HepG2 (cell line): Measurements from ENCODE around the gene P3R3URF.

Source experiments
- PCBP1 ChIP-seq: fragments of 200-400 bp; formaldehyde crosslinking; IDR thresholded peaks from 2 replicates; pipeline ENCODE4 v1.6.1; 2017; ENCODE audit warnings: mild to moderate bottlenecking, low read depth, low read length, borderline replicate concordance
- RARA ChIP-seq: IDR thresholded peaks from 2 replicates; pipeline ENCODE4 v1.6.1; 2016; ENCODE audit warnings: missing genetic modification reagents, missing compliant biosample characterization
- RXRA ChIP-seq: sonication (generic); formaldehyde crosslinking; IDR thresholded peaks from 2 replicates; pipeline ENCODE4 v1.5.1; 2020; ENCODE audit warnings: missing genetic modification reagents
- ZNF138 ChIP-seq: sonication (generic); formaldehyde crosslinking; IDR thresholded peaks from 2 replicates; pipeline ENCODE4 v1.5.0; 2020; ENCODE audit warnings: mild to moderate bottlenecking, low read depth, missing genetic modification reagents
- ZNF274 ChIP-seq: sonication (generic); formaldehyde crosslinking; IDR thresholded peaks from 2 replicates; pipeline ENCODE4 v1.5.1; 2020; ENCODE audit warnings: mild to moderate bottlenecking, missing genetic modification reagents
- ZNF558 ChIP-seq: sonication (generic); formaldehyde crosslinking; IDR thresholded peaks from 2 replicates; pipeline ENCODE4 v1.9.0; 2022; ENCODE audit warnings: mild to moderate bottlenecking, missing genetic modification reagents, borderline replicate concordance
- ZNF577 ChIP-seq: sonication (generic); formaldehyde crosslinking; IDR thresholded peaks from 2 replicates; pipeline ENCODE4 v1.4.0; 2020; ENCODE audit warnings: mild to moderate bottlenecking, low read depth, missing genetic modification reagents, borderline replicate concordance
- TF ChIP-seq, protein P1 (sequence below): sonication (generic); formaldehyde crosslinking; IDR thresholded peaks from 2 replicates; pipeline ENCODE4 v1.9.0; 2021; ENCODE audit warnings: mild to moderate bottlenecking, missing genetic modification reagents

DNA sequence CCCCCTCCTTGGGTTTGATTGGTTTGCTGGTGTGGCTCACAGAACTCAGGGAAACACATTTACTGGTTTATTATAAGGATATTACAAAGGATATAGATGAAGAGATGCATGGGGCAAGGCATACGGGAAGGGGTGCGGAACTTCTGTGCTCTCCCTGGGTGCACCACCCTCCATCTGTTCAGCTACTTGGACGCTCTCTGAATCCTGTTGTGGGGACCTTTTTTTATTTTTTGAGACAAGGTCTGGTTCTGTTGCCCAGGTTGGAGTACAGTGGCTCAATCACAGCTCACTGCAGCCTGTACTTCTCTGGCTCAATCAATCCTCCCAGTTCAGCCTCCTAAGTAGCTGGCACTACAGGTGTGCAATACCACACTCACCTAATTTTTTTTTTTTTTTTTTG is 34.3 kb upstream of the P3R3URF start:
- TF ChIP-seq PCBP1 (no peak), ZNF274 (CRISPR knock-in tag) (no peak), ZNF577 (CRISPR knock-in tag) (no peak), RXRA (no peak), RARA (CRISPR knock-in tag) (no peak), ZNF558 (CRISPR knock-in tag) (no peak), ZNF138 (CRISPR knock-in tag) (no peak)
- TF ChIP-seq, protein P1, sequence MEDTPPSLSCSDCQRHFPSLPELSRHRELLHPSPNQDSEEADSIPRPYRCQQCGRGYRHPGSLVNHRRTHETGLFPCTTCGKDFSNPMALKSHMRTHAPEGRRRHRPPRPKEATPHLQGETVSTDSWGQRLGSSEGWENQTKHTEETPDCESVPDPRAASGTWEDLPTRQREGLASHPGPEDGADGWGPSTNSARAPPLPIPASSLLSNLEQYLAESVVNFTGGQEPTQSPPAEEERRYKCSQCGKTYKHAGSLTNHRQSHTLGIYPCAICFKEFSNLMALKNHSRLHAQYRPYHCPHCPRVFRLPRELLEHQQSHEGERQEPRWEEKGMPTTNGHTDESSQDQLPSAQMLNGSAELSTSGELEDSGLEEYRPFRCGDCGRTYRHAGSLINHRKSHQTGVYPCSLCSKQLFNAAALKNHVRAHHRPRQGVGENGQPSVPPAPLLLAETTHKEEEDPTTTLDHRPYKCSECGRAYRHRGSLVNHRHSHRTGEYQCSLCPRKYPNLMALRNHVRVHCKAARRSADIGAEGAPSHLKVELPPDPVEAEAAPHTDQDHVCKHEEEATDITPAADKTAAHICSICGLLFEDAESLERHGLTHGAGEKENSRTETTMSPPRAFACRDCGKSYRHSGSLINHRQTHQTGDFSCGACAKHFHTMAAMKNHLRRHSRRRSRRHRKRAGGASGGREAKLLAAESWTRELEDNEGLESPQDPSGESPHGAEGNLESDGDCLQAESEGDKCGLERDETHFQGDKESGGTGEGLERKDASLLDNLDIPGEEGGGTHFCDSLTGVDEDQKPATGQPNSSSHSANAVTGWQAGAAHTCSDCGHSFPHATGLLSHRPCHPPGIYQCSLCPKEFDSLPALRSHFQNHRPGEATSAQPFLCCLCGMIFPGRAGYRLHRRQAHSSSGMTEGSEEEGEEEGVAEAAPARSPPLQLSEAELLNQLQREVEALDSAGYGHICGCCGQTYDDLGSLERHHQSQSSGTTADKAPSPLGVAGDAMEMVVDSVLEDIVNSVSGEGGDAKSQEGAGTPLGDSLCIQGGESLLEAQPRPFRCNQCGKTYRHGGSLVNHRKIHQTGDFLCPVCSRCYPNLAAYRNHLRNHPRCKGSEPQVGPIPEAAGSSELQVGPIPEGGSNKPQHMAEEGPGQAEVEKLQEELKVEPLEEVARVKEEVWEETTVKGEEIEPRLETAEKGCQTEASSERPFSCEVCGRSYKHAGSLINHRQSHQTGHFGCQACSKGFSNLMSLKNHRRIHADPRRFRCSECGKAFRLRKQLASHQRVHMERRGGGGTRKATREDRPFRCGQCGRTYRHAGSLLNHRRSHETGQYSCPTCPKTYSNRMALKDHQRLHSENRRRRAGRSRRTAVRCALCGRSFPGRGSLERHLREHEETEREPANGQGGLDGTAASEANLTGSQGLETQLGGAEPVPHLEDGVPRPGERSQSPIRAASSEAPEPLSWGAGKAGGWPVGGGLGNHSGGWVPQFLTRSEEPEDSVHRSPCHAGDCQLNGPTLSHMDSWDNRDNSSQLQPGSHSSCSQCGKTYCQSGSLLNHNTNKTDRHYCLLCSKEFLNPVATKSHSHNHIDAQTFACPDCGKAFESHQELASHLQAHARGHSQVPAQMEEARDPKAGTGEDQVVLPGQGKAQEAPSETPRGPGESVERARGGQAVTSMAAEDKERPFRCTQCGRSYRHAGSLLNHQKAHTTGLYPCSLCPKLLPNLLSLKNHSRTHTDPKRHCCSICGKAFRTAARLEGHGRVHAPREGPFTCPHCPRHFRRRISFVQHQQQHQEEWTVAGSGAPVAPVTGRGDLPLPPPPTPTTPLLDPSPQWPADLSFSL (CRISPR knock-in tag), result no peak
